OCI-M2 (cell line): Measurements from ENCODE around the gene S100G.

Experiments used
- DNase-seq: peaks from one replicate; lab custom pipeline; 2025; ENCODE audit not compliant: unreplicated experiment; lab: John Stamatoyannopoulos, UW

The S100G gene

GRCh38 chrX:16646366-16647138, 3.4 kb upstream of the S100G start:
- no peak for DNase-seq

- no peak for DNase-seq
These were observed 1.6 kb downstream of the S100G start for GRCh38 chrX:16651391-16652024.

GRCh38 chrX:16653424-16653823, 3.5 kb downstream of the S100G start:
- DNase-seq = no peak

- DNase-seq = no peak
These were observed 4.1 kb downstream of the S100G start for GRCh38 chrX:16654093-16654492.

GRCh38 chrX:16658284-16658683, 8.3 kb downstream of the S100G start:
- no peak for DNase-seq

- no peak for DNase-seq
These were observed 9.4 kb downstream of the S100G start for GRCh38 chrX:16659321-16659720.

GRCh38 chrX:16661495-16661894, 11.5 kb downstream of the S100G start:
- no peak for DNase-seq

- DNase-seq = no peak
These were observed 12.4 kb downstream of the S100G start for GRCh38 chrX:16662402-16662801.

- DNase-seq = no peak
These were observed 14.1 kb downstream of the S100G start for GRCh38 chrX:16664074-16664473.

- DNase-seq = no peak
These were observed 14.7 kb downstream of the S100G start for GRCh38 chrX:16664626-16665025.

- no peak for DNase-seq
These were observed 15.1 kb downstream of the S100G start for GRCh38 chrX:16665089-16665488.

- no peak for DNase-seq
These were observed 16.6 kb downstream of the S100G start for GRCh38 chrX:16666541-16666940.

GRCh38 chrX:16671005-16671404, 21.0 kb downstream of the S100G start:
- DNase-seq = peak; percentile 8

- DNase-seq = no peak
These were observed 28.7 kb downstream of the S100G start for GRCh38 chrX:16678689-16679088.

GRCh38 chrX:16683007-16683664, 33.2 kb downstream of the S100G start:
- no peak for DNase-seq

- no peak for DNase-seq
These were observed 37.6 kb downstream of the S100G start for GRCh38 chrX:16687514-16687913.

- DNase-seq = no peak
These were observed 45.2 kb downstream of the S100G start for GRCh38 chrX:16695079-16695676.

GRCh38 chrX:16696956-16697355, 47.0 kb downstream of the S100G start:
- DNase-seq = no peak

- DNase-seq = no peak
These were observed 49.4 kb downstream of the S100G start for GRCh38 chrX:16699389-16699788.

- DNase-seq = no peak
These were observed 50.8 kb downstream of the S100G start for GRCh38 chrX:16700734-16701133.

GRCh38 chrX:16702700-16703599, 53.0 kb downstream of the S100G start:
- no peak for DNase-seq
